Measurements from ENCODE around the gene SOD2.
A peak's percentile ranks its signal among the peaks of the same experiment; 100 is the strongest.

- TF ChIP-seq REST (IDR thresholded peaks at IDR 0.05; ENCODE audit: low read depth) (no peak), POLR2A (IDR thresholded peaks at IDR 0.05; ENCODE audit: borderline replicate concordance, extremely low read depth, insufficient read depth, insufficient read length) (no peak), CTCF (IDR thresholded peaks at IDR 0.05 in 2 of 3, conservative IDR thresholded peaks at IDR 0.05 in 1 of 3; ENCODE audit: borderline replicate concordance in 1 of 3, insufficient read depth in 1 of 3, low read depth in 2 of 3, low read length in 2 of 3) (peak; percentile 59 to 73 (median 60); a peak in 5 of 6 replicates), CEBPB (IDR thresholded peaks at IDR 0.05; ENCODE audit: low read depth) (peak; percentile 71; the same call in 1 of the 2 replicates), ZFX (IDR thresholded peaks at IDR 0.05) (no peak), ATF3 (IDR thresholded peaks at IDR 0.05) (no peak), EZH2 (IDR thresholded peaks at IDR 0.05) (no peak), POLR2AphosphoS5 (IDR thresholded peaks at IDR 0.05; ENCODE audit: low read depth, low read length) (no peak)
Observed at GRCh38 chr6:159691133-159691962, 1.7 kb downstream of the SOD2 start.
